Effector CD8-positive, alpha-beta T cell (primary cell): Measurements from ENCODE around the gene BRIP1.
"Not testable (repeated sequence)": the region's sequence is repeated elsewhere in the genome, so short reads cannot be mapped to it uniquely, and the experiment has no call there.

ENCODE experiments used
- DNase-seq: peaks from one replicate; lab custom pipeline; 2025; lab: John Stamatoyannopoulos, UW

The BRIP1 gene

GRCh38 chr17:61695779-61696337, 167.5 kb downstream of the BRIP1 start:
- DNase-seq = no peak

GRCh38 chr17:61694095-61694494, 169.2 kb downstream of the BRIP1 start:
- DNase-seq = no peak

- DNase-seq = no peak
Measured at GRCh38 chr17:61689610-61690180, 173.6 kb downstream of the BRIP1 start.

GRCh38 chr17:61687769-61688168, 175.6 kb downstream of the BRIP1 start:
- DNase-seq = no peak

- no peak for DNase-seq
Measured at GRCh38 chr17:61686113-61686512, 177.2 kb downstream of the BRIP1 start.

- no peak for DNase-seq
Measured at GRCh38 chr17:61684818-61685217, 178.5 kb downstream of the BRIP1 start.

GRCh38 chr17:61684172-61684571, 179.2 kb downstream of the BRIP1 start:
- no peak for DNase-seq

- DNase-seq = no peak
Measured at GRCh38 chr17:61683466-61683865, 179.9 kb downstream of the BRIP1 start.

- no peak for DNase-seq
Measured at GRCh38 chr17:61680921-61681320, 182.4 kb downstream of the BRIP1 start.

GRCh38 chr17:61678339-61678738, 185.0 kb downstream of the BRIP1 start:
- no peak for DNase-seq

GRCh38 chr17:61677150-61677811, 186.0 kb downstream of the BRIP1 start:
- not testable (repeated sequence) for DNase-seq

- not testable (repeated sequence) for DNase-seq
Measured at GRCh38 chr17:61676522-61676921, 186.8 kb downstream of the BRIP1 start.

- not testable (repeated sequence) for DNase-seq
Measured at GRCh38 chr17:61674609-61675008, 188.7 kb downstream of the BRIP1 start.

- not testable (repeated sequence) for DNase-seq
Measured at GRCh38 chr17:61673019-61673897, 190.1 kb downstream of the BRIP1 start.

GRCh38 chr17:61672140-61672539, 191.2 kb downstream of the BRIP1 start:
- no peak for DNase-seq

- no peak for DNase-seq
Measured at GRCh38 chr17:61670691-61671090, 192.6 kb downstream of the BRIP1 start.

- DNase-seq = no peak
Measured at GRCh38 chr17:61669522-61669921, 193.8 kb downstream of the BRIP1 start.

GRCh38 chr17:61668486-61668885, 194.8 kb downstream of the BRIP1 start:
- no peak for DNase-seq

- not testable (repeated sequence) for DNase-seq
Measured at GRCh38 chr17:61666406-61667088, 196.8 kb downstream of the BRIP1 start.

- no peak for DNase-seq
Measured at GRCh38 chr17:61663310-61663709, 200.0 kb downstream of the BRIP1 start.

- DNase-seq = no peak
Measured at GRCh38 chr17:61662741-61663140, 200.6 kb downstream of the BRIP1 start.

- DNase-seq = no peak
Measured at GRCh38 chr17:61662186-61662585, 201.1 kb downstream of the BRIP1 start.
